HG03565 (cell line): ENCODE results near the gene ATG16L2.
"Not testable (repeated sequence)": the region's sequence is repeated elsewhere in the genome, so short reads cannot be mapped to it uniquely, and the experiment has no call there.

Experiments
- ATAC-seq: cut with Tn5 transposase; IDR thresholded peaks from one replicate; pipeline ENCODE4 v1.9.1; 2021; ENCODE audit warnings: mild to moderate bottlenecking, moderate library complexity; ENCODE audit not compliant: unreplicated experiment

Gene ATG16L2

GRCh38 chr11:72840780-72841179, 26.6 kb downstream of the ATG16L2 start:
- no peak for ATAC-seq

- ATAC-seq, result no peak
These were observed 27.2 kb downstream of the ATG16L2 start for GRCh38 chr11:72841397-72841796.

GRCh38 chr11:72842126-72842525, 27.9 kb downstream of the ATG16L2 start:
- no peak for ATAC-seq

DNA sequence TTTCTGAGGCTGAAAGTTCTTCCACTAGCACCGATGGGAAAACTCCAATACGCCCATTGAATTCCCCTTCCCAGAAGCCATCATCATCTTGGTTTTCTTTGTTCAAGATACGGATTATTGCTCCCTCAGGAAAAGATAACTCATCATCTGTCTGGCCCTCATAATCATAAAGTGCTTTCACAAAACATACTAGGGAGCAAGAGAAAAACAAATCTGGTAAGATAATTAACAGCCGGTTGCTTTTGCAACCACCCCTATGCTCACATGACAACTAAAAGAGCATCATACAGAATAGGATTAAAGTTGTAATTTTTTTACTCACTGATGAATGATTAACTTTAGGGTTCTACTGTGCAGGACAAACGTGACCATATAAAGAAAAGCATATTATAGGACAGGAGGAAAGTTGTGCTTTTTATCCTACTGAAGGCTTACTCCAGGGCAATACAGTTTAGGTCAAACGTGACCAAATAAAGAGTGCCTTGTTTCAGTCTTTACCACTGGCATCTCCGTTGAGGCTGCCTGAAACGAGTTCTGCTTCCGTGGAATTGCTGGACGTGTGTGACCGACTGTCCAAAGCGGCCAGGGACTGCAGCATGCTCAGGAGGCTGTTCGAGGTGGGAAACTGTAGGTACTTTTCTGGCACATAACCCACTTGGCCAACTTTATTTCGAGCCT, 28.6 kb downstream of the ATG16L2 start:
- ATAC-seq, result no peak

GRCh38 chr11:72844356-72844755, 30.1 kb downstream of the ATG16L2 start:
- no peak for ATAC-seq

DNA sequence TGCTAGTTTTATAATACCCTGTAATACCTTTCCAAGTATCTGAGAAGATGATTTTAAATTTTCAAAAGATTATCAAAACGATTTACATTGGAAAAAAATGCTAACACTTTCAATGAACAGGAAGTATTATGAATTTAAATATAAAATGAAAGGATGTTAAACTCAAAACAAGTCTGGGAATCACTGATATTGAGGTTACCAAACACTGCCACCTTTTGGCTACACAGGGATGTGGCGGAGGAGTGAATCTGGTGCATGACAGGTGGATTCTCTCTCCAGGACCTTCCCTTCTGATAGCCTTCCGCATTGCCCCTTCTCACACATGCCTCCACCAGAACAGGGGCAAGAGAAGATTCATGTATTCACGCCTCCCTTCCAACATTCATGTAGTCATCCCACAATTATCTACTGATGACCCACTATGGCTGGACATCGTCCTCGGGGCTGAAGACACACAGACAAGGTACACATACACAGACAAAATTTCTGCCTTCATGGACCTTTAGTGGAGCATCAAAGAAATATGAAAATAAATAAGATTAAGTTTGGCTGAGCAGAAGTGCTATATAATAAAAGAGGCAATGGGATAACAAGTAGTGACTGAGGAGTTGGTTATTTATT, 34.7 kb downstream of the ATG16L2 start:
- no peak for ATAC-seq

GRCh38 chr11:72850832-72851231, 36.6 kb downstream of the ATG16L2 start:
- no peak for ATAC-seq

DNA sequence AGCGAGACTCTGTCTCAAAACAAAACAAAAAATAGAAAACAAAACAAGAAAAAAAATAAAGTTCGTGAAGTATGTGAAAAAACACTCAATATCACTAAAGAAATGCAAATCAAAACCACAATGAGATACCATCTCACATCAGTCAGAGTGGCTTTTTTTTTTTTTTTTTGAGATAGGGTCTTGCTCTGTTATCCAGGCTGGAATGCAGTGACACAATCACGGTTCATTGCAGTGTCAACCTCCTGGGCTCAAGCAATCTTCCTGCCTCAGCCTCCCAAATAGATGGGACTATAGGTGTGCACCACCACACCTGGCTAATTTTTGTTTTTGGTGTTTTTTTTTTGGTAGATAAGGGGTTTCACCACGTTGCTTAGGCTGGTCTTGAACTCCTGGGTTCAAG, 37.5 kb downstream of the ATG16L2 start:
- no peak for ATAC-seq

DNA sequence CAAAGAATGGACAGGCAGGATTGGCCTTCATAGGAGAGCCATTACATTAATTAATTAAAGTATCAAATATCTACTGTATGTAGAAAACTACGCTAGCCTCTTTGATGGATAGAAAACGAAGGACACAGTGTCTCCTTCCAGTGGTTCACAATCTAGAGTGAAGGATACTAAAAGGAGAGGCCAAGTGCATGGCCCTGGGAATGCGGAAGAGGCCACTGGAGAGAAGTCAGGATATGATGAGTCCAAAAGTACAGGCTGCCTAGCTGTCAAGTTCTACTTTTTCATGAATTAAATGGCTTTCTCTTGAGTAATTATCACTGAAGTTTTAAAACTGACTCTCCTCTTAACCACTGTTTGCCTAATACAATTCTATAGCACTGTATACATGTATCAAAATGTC, 41.9 kb downstream of the ATG16L2 start:
- no peak for ATAC-seq

GRCh38 chr11:72856551-72857345, 42.5 kb downstream of the ATG16L2 start:
- no peak for ATAC-seq

DNA sequence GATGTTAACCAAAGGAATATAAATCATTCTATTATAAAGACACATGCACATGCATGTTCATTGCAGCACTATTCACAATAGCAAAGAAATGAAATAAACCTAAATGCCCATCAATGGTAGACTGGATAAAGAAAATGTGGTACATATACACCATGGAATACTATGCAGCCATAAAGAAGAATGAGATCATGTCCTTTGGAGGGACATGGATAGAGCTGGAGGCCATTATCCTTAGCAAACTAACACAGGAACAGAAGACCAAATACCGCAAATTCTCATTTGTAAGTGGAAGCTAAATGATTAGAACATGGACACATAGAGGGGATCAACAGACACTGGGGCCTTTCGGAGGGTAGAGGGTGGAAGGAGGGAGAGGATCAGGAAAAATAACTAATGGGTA, 44.1 kb downstream of the ATG16L2 start:
- not testable (repeated sequence) for ATAC-seq

- no peak for ATAC-seq
These were observed 44.9 kb downstream of the ATG16L2 start for GRCh38 chr11:72859126-72859525.

GRCh38 chr11:72860010-72860409, 45.8 kb downstream of the ATG16L2 start:
- no peak for ATAC-seq

GRCh38 chr11:72860592-72860991, 46.4 kb downstream of the ATG16L2 start:
- no peak for ATAC-seq

DNA sequence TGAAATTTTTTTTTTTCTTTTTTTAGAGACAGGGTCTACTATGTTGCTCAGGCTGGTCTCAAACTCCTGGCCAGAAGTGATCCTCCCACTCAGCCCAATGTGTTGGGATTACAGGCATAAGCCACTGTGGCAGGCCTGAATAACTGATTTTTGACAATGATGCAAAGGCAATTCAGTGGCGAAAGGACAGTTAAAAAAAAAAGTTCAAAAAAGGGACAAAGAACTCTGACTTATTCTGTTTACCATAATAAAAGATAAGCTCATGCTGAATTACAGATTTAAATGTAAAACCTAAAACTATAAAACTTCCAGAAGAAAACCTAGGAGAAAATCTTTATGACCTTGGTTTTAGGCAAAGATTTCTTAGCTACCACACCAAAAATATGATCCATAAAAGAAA, 48.9 kb downstream of the ATG16L2 start:
- no peak for ATAC-seq

DNA sequence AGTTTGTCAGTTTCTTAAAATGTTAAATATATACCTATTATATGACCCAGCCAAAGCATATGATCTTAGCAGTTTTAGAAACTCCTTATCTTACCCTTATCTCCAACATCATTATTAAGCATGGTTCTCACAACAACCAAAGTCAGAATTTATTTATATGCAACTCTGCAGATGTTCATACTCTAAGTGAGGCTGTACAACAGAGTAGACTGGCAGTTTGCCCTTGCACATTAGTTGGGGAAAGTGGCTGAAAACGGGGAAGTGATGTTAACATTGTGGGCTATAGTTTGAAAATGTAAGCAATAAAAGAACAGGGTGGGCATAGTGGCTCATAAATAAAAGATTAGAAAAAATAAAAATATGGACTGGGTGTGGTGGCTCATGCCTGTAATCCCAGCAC, 49.7 kb downstream of the ATG16L2 start:
- ATAC-seq, result no peak

DNA sequence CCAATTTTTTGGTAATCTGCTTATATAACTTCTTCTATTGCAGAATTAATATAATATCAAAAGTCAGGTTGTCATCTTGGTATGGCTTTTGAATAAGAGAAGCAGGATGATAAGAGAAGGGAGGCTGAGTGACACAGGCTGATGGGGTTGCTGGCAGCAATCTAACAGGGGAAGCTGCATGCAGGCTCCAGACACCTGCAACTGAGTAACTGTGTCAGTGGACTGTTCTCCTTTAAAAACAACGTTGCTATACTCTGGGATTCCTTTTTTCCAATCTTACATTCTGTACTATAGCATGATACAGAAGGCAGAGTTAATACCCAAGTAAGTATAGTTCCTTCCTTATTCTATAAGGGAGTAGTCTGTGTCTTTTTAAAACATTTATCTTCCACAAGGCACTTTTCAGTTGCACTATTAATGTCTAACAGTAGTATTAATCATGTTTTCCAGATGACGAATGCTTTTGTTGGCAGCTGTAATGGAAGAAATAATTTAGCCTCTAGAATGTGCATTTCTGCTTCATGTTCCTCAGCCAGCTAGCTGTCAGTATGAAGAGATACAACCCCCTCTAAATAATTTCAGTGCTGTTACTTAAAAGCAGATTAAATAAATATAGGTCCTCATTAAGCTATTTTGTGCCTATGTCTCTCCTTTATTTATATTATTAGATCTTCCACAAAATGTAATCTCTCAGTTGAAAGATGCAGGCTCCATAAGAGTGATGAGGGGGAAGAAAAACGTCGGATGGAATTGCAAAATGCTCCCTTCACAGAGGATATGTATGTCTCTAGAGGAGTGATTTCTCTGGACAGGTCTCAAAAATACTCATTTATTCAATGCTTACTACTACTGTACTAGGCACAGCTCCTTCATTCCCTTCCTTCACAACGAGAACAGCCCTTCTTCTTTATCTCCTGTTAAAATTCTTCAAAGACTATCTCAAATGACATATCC, 50.8 kb downstream of the ATG16L2 start:
- no peak for ATAC-seq

DNA sequence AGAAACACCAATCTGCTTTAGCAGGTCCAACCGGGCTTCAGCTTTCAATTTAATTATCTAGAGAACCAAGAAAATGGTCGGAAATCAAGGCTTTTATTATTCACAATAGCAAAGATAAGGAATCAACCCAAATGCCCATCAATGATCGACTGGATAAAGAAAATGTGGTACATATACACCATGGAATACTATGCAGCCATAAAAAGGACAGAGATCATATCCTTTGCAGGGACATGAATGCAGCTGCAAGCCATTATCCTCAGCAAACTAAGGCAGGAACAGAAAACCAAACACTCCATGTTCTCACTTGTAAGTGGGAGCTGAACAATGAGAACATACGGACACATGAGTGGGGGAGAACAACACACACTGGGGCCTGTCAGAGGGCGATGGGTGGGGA, 53.8 kb downstream of the ATG16L2 start:
- ATAC-seq, result no peak

DNA sequence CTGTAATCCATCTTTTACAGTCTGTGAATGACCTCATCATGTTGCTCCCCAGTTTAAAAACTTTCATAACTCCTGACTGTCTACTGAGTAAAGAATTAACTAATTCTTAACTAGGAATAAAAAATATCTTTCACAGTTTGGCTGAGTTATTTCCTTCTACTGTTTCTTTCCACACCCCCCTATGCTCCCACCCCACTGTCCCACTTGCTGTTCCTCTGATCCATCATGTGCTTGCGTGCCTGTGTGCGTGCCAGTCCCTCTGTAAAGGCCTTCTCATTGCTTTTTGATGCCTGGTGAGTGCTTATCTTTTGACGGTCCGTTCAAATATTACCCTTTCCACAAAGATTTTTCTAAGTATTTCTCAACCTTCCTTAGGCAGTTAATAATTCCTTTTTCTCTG, 55.6 kb downstream of the ATG16L2 start:
- ATAC-seq, result no peak

DNA sequence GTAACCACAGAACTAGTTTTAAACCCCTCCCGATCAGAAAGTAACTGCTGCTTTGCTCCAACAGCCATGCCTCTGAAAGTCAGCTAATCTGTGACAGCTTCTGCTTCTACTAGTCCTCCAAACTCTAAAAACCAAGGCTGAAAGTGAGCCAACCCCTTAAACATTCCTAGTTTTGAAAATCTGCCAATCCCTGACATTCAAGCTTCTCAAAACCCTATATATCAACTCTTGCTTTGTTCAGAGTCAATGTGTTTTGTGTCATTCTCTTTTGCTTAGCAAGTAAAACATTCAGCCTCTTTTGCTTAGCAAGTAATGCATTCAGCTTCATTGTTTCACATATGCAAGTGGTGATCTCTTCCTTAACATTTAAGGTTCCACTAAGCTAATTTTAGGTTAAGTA, 56.9 kb downstream of the ATG16L2 start:
- ATAC-seq, result no peak

DNA sequence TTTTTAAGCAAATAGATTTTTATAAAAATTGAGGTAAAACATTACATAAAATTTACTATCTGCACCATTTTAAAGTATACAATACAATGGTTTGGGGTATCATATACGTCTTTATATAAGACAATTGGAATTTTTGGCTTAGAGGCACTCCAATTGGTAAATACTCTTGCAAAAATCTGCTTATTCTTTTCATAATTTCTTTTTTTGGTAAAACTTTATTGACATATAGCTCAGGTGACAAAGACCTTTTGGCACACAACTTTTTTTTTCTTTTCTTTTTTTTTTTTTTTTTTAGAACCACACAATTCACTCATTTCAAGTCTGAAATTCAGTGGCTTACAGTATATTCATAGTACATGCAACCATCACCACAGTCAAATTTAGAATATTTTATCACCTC, 57.8 kb downstream of the ATG16L2 start:
- ATAC-seq, result no peak
